WTC11 (cell line): ENCODE measurements around the gene CHORDC1. TPM values are rescaled to one million over a fixed set of nuclear protein-coding genes. Genes with fewer than 3 reads are reported as not detected.

Experiments
- ATAC-seq: fragments of 200-7000 bp; cut with Tn5 transposase; 2 replicates; pipeline ENCODE4 v1.10.0; 2021; ENCODE audit warnings: mild to moderate bottlenecking, moderate library complexity
- CTCF ChIA-PET: fragments of 300-600 bp; sonication (Branson Sonifier 250); formaldehyde crosslinking; loops from one replicate; lab custom pipeline; 2021; ENCODE audit warnings: antibody characterized with exemption; lab: Charles Lee
- POLR2A ChIA-PET: fragments of 350-600 bp; sonication (Branson Sonifier 250); formaldehyde crosslinking; loops from one replicate; lab custom pipeline; 2021; ENCODE audit warnings: antibody characterized with exemption; lab: Charles Lee
- DNase-seq: peaks from one replicate; pipeline ENCODE4 v3.0.0; 2021; ENCODE audit warnings: low spot score
- H3K27ac Mint-ChIP-seq: 2 replicates; pipeline ENCODE4 v1.8.0; 2021; ENCODE audit warnings: mixed read lengths
- H3K27me3 Mint-ChIP-seq: 2 replicates; pipeline ENCODE4 v1.8.0; 2021; ENCODE audit warnings: low read depth, mild to moderate bottlenecking, moderate library complexity, mixed read lengths
- H3K36me3 Mint-ChIP-seq: 2 replicates; pipeline ENCODE4 v1.8.0; 2021; ENCODE audit warnings: mixed read lengths
- H3K4me1 Mint-ChIP-seq: 2 replicates; pipeline ENCODE4 v1.8.0; 2022; ENCODE audit warnings: mixed read lengths
- H3K4me3 Mint-ChIP-seq: 2 replicates; pipeline ENCODE4 v1.8.0; 2021; ENCODE audit warnings: mild to moderate bottlenecking, moderate library complexity, mixed read lengths
- H3K9me3 Mint-ChIP-seq: 2 replicates; pipeline ENCODE4 v1.8.0; 2021; ENCODE audit warnings: mixed read lengths
- FOXJ3 ChIP-seq: sonication (generic); formaldehyde crosslinking; IDR thresholded peaks from 2 replicates; pipeline ENCODE4 v1.9.0; 2021; ENCODE audit warnings: missing genetic modification reagents, mild to moderate bottlenecking, borderline replicate concordance
- FOXK1 ChIP-seq: sonication (generic); formaldehyde crosslinking; IDR thresholded peaks from 2 replicates; pipeline ENCODE4 v1.8.0; 2022; ENCODE audit warnings: mild to moderate bottlenecking, moderate library complexity, missing genetic modification reagents
- FOXP1 ChIP-seq: sonication (generic); formaldehyde crosslinking; IDR thresholded peaks from 2 replicates; pipeline ENCODE4 v1.8.0; 2022; ENCODE audit warnings: missing genetic modification reagents, mild to moderate bottlenecking, moderate library complexity, borderline replicate concordance
- HMGA2 ChIP-seq: fragments of 250-450 bp; sonication (Bioruptor Pico); IDR thresholded peaks from 2 replicates; pipeline ENCODE4 v1.4.0; 2021; ENCODE audit warnings: mild to moderate bottlenecking, moderate library complexity
- JUN ChIP-seq: sonication (generic); formaldehyde crosslinking; IDR thresholded peaks from 2 replicates; pipeline ENCODE4 v1.8.0; 2023; ENCODE audit warnings: mild to moderate bottlenecking, missing genetic modification reagents
- NR3C1 ChIP-seq: sonication (generic); formaldehyde crosslinking; conservative IDR thresholded peaks from 2 replicates; pipeline ENCODE4 v1.8.1; 2023; ENCODE audit warnings: low read depth, mild to moderate bottlenecking, missing genetic modification reagents
- SMAD3 ChIP-seq: sonication (generic); formaldehyde crosslinking; IDR thresholded peaks from 2 replicates; pipeline ENCODE4 v1.8.0; 2022; ENCODE audit warnings: missing genetic modification reagents, mild to moderate bottlenecking, borderline replicate concordance
- SMAD4 ChIP-seq: sonication (generic); formaldehyde crosslinking; IDR thresholded peaks from 2 replicates; pipeline ENCODE4 v1.8.0; 2022; ENCODE audit warnings: mild to moderate bottlenecking, missing genetic modification reagents
- SOX15 ChIP-seq: fragments of 250-450 bp; sonication (Bioruptor Pico); IDR thresholded peaks from 2 replicates; pipeline ENCODE4 v1.9.0; 2021; ENCODE audit warnings: mild to moderate bottlenecking
- SP1 ChIP-seq: sonication (generic); formaldehyde crosslinking; conservative IDR thresholded peaks from 2 replicates; pipeline ENCODE4 v1.8.1; 2022; ENCODE audit warnings: missing genetic modification reagents
- TEAD1 ChIP-seq: sonication (generic); formaldehyde crosslinking; IDR thresholded peaks from 2 replicates; pipeline ENCODE4 v1.8.0; 2022; ENCODE audit warnings: mild to moderate bottlenecking, missing genetic modification reagents
- ZNF396 ChIP-seq: fragments of 250-450 bp; sonication (Bioruptor Pico); IDR thresholded peaks from 2 replicates; pipeline ENCODE4 v1.8.0; 2021; ENCODE audit warnings: mild to moderate bottlenecking, moderate library complexity, borderline replicate concordance
- ZNF416 ChIP-seq: fragments of 250-450 bp; sonication (Bioruptor Pico); IDR thresholded peaks from 2 replicates; pipeline ENCODE4 v1.9.0; 2021; ENCODE audit warnings: mild to moderate bottlenecking, inconsistent platforms
- total RNA-seq: library from RNA; stranded (reverse); gene quantifications from 3 replicates; pipeline ENCODE4 v1.2.3, GENCODE V29; 2021
- TF ChIP-seq, protein P1 (sequence below): sonication (generic); formaldehyde crosslinking; IDR thresholded peaks from 2 replicates; pipeline ENCODE4 v1.8.1; 2023; ENCODE audit warnings: mild to moderate bottlenecking, missing genetic modification reagents
- TF ChIP-seq, protein P2 (sequence below): sonication (generic); formaldehyde crosslinking; IDR thresholded peaks from 2 replicates; pipeline ENCODE4 v1.8.1; 2023; ENCODE audit warnings: mild to moderate bottlenecking, missing genetic modification reagents, borderline replicate concordance
- TF ChIP-seq, protein P3 (sequence below): sonication (generic); formaldehyde crosslinking; IDR thresholded peaks from 2 replicates; pipeline ENCODE4 v1.8.1; 2023; ENCODE audit warnings: mild to moderate bottlenecking, moderate library complexity, missing genetic modification reagents
- TF ChIP-seq, protein P4 (sequence below): sonication (generic); formaldehyde crosslinking; IDR thresholded peaks from 2 replicates; pipeline ENCODE4 v1.8.1; 2022; ENCODE audit warnings: mild to moderate bottlenecking, missing genetic modification reagents, moderate library complexity, borderline replicate concordance
- TF ChIP-seq, protein P5 (sequence below): fragments of 250-450 bp; sonication (Bioruptor Pico); IDR thresholded peaks from 2 replicates; pipeline ENCODE4 v1.9.0; 2021; ENCODE audit warnings: mild to moderate bottlenecking
- TF ChIP-seq, protein P6 (sequence below): sonication (generic); formaldehyde crosslinking; IDR thresholded peaks from 2 replicates; pipeline ENCODE4 v1.8.1; 2022; ENCODE audit warnings: mild to moderate bottlenecking, moderate library complexity, missing genetic modification reagents
- TF ChIP-seq, protein P7 (sequence below): sonication (generic); formaldehyde crosslinking; IDR thresholded peaks from 2 replicates; pipeline ENCODE4 v1.8.0; 2022; ENCODE audit warnings: missing genetic modification reagents

CHORDC1 gene
- total RNA-seq, 1 experiment from 2014 or later, result 71.8 TPM

DNA sequence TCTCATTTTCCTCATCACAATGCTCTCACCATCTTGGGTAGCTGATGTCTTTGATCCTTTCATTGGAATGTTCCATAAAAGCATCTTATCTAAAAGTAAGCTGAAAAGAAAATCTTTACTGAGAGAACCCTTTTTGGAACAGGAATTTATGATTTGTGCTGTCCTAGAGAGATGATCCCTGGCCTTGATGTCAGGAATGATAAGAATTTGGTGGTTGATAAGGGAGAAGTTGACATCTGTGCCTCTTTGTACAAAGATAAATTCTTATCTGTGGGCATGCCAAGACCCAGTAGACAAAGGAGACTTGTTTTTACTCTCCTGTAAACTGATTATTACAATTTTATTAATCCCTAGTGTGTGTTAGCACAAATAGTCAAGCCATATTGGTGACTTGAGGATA is 51.5 kb downstream of the CHORDC1 start:
- H3K4me3 Mint-ChIP-seq, result no peak overlapping the region
- ATAC-seq (no peak), DNase-seq (no peak)
- ChIA-PET CTCF (no interaction called here), POLR2A (no interaction called here)
- H3K36me3 Mint-ChIP-seq, result peaks cover 7% of the 10 kb centered on the region
- no peak for TF ChIP-seq FOXP1 (CRISPR knock-in tag)
- no peak for TF ChIP-seq SOX15 (CRISPR knock-in tag)
- no peak for TF ChIP-seq ZNF416 (CRISPR knock-in tag)
- TF ChIP-seq SP1, result no peak
- TF ChIP-seq, protein P1, sequence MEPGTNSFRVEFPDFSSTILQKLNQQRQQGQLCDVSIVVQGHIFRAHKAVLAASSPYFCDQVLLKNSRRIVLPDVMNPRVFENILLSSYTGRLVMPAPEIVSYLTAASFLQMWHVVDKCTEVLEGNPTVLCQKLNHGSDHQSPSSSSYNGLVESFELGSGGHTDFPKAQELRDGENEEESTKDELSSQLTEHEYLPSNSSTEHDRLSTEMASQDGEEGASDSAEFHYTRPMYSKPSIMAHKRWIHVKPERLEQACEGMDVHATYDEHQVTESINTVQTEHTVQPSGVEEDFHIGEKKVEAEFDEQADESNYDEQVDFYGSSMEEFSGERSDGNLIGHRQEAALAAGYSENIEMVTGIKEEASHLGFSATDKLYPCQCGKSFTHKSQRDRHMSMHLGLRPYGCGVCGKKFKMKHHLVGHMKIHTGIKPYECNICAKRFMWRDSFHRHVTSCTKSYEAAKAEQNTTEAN (CRISPR knock-in tag), result no peak
- TF ChIP-seq JUN (CRISPR knock-in tag), result no peak
- TF ChIP-seq, protein P2, sequence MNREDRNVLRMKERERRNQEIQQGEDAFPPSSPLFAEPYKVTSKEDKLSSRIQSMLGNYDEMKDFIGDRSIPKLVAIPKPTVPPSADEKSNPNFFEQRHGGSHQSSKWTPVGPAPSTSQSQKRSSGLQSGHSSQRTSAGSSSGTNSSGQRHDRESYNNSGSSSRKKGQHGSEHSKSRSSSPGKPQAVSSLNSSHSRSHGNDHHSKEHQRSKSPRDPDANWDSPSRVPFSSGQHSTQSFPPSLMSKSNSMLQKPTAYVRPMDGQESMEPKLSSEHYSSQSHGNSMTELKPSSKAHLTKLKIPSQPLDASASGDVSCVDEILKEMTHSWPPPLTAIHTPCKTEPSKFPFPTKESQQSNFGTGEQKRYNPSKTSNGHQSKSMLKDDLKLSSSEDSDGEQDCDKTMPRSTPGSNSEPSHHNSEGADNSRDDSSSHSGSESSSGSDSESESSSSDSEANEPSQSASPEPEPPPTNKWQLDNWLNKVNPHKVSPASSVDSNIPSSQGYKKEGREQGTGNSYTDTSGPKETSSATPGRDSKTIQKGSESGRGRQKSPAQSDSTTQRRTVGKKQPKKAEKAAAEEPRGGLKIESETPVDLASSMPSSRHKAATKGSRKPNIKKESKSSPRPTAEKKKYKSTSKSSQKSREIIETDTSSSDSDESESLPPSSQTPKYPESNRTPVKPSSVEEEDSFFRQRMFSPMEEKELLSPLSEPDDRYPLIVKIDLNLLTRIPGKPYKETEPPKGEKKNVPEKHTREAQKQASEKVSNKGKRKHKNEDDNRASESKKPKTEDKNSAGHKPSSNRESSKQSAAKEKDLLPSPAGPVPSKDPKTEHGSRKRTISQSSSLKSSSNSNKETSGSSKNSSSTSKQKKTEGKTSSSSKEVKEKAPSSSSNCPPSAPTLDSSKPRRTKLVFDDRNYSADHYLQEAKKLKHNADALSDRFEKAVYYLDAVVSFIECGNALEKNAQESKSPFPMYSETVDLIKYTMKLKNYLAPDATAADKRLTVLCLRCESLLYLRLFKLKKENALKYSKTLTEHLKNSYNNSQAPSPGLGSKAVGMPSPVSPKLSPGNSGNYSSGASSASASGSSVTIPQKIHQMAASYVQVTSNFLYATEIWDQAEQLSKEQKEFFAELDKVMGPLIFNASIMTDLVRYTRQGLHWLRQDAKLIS (CRISPR knock-in tag), result no peak
- no peak for TF ChIP-seq SMAD3
- TF ChIP-seq ZNF396, result no peak
- TF ChIP-seq, protein P3, sequence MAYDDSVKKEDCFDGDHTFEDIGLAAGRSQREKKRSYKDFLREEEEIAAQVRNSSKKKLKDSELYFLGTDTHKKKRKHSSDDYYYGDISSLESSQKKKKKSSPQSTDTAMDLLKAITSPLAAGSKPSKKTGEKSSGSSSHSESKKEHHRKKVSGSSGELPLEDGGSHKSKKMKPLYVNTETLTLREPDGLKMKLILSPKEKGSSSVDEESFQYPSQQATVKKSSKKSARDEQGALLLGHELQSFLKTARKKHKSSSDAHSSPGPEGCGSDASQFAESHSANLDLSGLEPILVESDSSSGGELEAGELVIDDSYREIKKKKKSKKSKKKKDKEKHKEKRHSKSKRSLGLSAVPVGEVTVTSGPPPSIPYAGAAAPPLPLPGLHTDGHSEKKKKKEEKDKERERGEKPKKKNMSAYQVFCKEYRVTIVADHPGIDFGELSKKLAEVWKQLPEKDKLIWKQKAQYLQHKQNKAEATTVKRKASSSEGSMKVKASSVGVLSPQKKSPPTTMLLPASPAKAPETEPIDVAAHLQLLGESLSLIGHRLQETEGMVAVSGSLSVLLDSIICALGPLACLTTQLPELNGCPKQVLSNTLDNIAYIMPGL, result no peak
- TF ChIP-seq, protein P4, sequence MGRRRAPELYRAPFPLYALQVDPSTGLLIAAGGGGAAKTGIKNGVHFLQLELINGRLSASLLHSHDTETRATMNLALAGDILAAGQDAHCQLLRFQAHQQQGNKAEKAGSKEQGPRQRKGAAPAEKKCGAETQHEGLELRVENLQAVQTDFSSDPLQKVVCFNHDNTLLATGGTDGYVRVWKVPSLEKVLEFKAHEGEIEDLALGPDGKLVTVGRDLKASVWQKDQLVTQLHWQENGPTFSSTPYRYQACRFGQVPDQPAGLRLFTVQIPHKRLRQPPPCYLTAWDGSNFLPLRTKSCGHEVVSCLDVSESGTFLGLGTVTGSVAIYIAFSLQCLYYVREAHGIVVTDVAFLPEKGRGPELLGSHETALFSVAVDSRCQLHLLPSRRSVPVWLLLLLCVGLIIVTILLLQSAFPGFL (CRISPR knock-in tag), result no peak
- no peak for TF ChIP-seq HMGA2
- TF ChIP-seq NR3C1, result no peak
- no peak for TF ChIP-seq FOXJ3 (CRISPR knock-in tag)
- TF ChIP-seq, protein P5, sequence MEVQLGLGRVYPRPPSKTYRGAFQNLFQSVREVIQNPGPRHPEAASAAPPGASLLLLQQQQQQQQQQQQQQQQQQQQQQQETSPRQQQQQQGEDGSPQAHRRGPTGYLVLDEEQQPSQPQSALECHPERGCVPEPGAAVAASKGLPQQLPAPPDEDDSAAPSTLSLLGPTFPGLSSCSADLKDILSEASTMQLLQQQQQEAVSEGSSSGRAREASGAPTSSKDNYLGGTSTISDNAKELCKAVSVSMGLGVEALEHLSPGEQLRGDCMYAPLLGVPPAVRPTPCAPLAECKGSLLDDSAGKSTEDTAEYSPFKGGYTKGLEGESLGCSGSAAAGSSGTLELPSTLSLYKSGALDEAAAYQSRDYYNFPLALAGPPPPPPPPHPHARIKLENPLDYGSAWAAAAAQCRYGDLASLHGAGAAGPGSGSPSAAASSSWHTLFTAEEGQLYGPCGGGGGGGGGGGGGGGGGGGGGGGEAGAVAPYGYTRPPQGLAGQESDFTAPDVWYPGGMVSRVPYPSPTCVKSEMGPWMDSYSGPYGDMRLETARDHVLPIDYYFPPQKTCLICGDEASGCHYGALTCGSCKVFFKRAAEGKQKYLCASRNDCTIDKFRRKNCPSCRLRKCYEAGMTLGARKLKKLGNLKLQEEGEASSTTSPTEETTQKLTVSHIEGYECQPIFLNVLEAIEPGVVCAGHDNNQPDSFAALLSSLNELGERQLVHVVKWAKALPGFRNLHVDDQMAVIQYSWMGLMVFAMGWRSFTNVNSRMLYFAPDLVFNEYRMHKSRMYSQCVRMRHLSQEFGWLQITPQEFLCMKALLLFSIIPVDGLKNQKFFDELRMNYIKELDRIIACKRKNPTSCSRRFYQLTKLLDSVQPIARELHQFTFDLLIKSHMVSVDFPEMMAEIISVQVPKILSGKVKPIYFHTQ, result no peak
- TF ChIP-seq FOXK1, result no peak
- TF ChIP-seq SMAD4 (CRISPR knock-in tag), result no peak
- H3K9me3 Mint-ChIP-seq, result no peaks in the 10 kb centered on the region
- H3K4me1 Mint-ChIP-seq, result no peaks in the 10 kb centered on the region
- H3K27me3 Mint-ChIP-seq, result no peaks in the 10 kb centered on the region
- no peak overlapping the region for H3K27ac Mint-ChIP-seq

DNA sequence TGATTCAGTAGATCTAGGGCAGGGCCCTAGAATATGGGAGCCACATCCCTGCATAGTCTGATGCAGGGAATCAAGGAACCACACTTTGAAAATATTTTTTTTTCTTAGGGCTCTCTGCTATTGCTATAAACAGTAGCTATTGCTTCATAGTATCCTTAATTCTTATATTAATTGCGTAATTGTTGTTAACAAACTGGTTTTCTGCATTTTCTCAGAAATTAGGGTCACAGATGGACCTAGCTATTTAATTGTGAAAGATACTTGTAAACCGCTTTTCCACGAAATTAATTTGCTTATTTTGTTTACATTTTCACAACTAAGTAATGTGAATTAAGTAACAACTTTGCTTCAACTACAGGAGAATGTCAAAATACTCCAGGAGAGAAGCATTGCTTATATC is 54.3 kb downstream of the CHORDC1 start:
- no peak for DNase-seq
- ChIA-PET CTCF (no interaction called here), POLR2A (no interaction called here)
- Mint-ChIP-seq H3K4me1 (no peaks in the 10 kb centered on the region), H3K36me3 (peaks cover 14% of the 10 kb centered on the region), H3K27me3 (no peaks in the 10 kb centered on the region), H3K27ac (no peak overlapping the region), H3K9me3 (peaks cover 5% of the 10 kb centered on the region), H3K4me3 (no peak overlapping the region)
- ATAC-seq, result no peak
- no peak for TF ChIP-seq NR3C1
- no peak for TF ChIP-seq TEAD1 (CRISPR knock-in tag)
- TF ChIP-seq, protein P6, sequence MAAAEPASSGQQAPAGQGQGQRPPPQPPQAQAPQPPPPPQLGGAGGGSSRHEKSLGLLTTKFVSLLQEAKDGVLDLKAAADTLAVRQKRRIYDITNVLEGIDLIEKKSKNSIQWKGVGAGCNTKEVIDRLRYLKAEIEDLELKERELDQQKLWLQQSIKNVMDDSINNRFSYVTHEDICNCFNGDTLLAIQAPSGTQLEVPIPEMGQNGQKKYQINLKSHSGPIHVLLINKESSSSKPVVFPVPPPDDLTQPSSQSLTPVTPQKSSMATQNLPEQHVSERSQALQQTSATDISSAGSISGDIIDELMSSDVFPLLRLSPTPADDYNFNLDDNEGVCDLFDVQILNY (CRISPR knock-in tag), result no peak
- TF ChIP-seq, protein P7, sequence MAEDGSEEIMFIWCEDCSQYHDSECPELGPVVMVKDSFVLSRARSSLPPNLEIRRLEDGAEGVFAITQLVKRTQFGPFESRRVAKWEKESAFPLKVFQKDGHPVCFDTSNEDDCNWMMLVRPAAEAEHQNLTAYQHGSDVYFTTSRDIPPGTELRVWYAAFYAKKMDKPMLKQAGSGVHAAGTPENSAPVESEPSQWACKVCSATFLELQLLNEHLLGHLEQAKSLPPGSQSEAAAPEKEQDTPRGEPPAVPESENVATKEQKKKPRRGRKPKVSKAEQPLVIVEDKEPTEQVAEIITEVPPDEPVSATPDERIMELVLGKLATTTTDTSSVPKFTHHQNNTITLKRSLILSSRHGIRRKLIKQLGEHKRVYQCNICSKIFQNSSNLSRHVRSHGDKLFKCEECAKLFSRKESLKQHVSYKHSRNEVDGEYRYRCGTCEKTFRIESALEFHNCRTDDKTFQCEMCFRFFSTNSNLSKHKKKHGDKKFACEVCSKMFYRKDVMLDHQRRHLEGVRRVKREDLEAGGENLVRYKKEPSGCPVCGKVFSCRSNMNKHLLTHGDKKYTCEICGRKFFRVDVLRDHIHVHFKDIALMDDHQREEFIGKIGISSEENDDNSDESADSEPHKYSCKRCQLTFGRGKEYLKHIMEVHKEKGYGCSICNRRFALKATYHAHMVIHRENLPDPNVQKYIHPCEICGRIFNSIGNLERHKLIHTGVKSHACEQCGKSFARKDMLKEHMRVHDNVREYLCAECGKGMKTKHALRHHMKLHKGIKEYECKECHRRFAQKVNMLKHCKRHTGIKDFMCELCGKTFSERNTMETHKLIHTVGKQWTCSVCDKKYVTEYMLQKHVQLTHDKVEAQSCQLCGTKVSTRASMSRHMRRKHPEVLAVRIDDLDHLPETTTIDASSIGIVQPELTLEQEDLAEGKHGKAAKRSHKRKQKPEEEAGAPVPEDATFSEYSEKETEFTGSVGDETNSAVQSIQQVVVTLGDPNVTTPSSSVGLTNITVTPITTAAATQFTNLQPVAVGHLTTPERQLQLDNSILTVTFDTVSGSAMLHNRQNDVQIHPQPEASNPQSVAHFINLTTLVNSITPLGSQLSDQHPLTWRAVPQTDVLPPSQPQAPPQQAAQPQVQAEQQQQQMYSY (CRISPR knock-in tag), result no peak
